HG03575 (cell line): ENCODE data around the gene GRIN2D.

Experiments
- ATAC-seq: cut with Tn5 transposase; IDR thresholded peaks from one replicate; pipeline ENCODE4 v1.9.1; 2021; ENCODE audit not compliant: unreplicated experiment, insufficient number of reproducible peaks, low FRiP score; ENCODE audit errors: extremely low read depth

The GRIN2D gene

GRCh38 chr19:48395499-48395898 is 2.0 kb downstream of the GRIN2D start:
- no peak for ATAC-seq

GRCh38 chr19:48396016-48396823 is 2.8 kb downstream of the GRIN2D start:
- no peak for ATAC-seq

GRCh38 chr19:48396824-48397176 is 3.3 kb downstream of the GRIN2D start:
- no peak for ATAC-seq

- no peak for ATAC-seq
Observed at GRCh38 chr19:48397263-48398101, 4.0 kb downstream of the GRIN2D start.

GRCh38 chr19:48398102-48398374 is 4.6 kb downstream of the GRIN2D start:
- ATAC-seq: no peak

- no peak for ATAC-seq
Observed at GRCh38 chr19:48398375-48399235, 5.1 kb downstream of the GRIN2D start.

GRCh38 chr19:48400018-48400742 is 6.7 kb downstream of the GRIN2D start:
- ATAC-seq: no peak

GRCh38 chr19:48401287-48401686 is 7.8 kb downstream of the GRIN2D start:
- ATAC-seq: no peak

- ATAC-seq: no peak
Observed at GRCh38 chr19:48403606-48404005, 10.1 kb downstream of the GRIN2D start.

- no peak for ATAC-seq
Observed at GRCh38 chr19:48405010-48405659, 11.7 kb downstream of the GRIN2D start.

- ATAC-seq: no peak
Observed at GRCh38 chr19:48405850-48406249, 12.4 kb downstream of the GRIN2D start.

GRCh38 chr19:48413879-48414587 is 20.6 kb downstream of the GRIN2D start:
- no peak for ATAC-seq

GRCh38 chr19:48415395-48415794 is 21.9 kb downstream of the GRIN2D start:
- no peak for ATAC-seq

GRCh38 chr19:48415806-48416221 is 22.3 kb downstream of the GRIN2D start:
- ATAC-seq: no peak

GRCh38 chr19:48417421-48417820 is 24.0 kb downstream of the GRIN2D start:
- ATAC-seq: no peak

GRCh38 chr19:48418317-48419064 is 25.0 kb downstream of the GRIN2D start:
- no peak for ATAC-seq

GRCh38 chr19:48419158-48419920 is 25.9 kb downstream of the GRIN2D start:
- ATAC-seq: no peak
